IMR-90 (cell line): Measurements from ENCODE around the gene GPR27. TPM values are rescaled to one million over a fixed set of nuclear protein-coding genes. Genes with fewer than 3 reads are reported as not detected.

ENCODE experiments used
- ATAC-seq: fragments of 200-7000 bp; cut with Tn5 transposase; 2 replicates; pipeline ENCODE4 v1.9.1; 2020; ENCODE audit warnings: low read depth, mild to moderate bottlenecking, moderate library complexity
- BruUV-seq: library from RNA; stranded (reverse); fragments of 400-500 nt; replicated peaks from 2 replicates; lab custom pipeline; 2021; lab: Mats Ljungman, UMichigan
- CTCF ChIA-PET: fragments of 300-600 bp; formaldehyde crosslinking; extraction: SDS; loops from one replicate; lab custom pipeline; 2021; ENCODE audit warnings: antibody characterized with exemption; lab: Yijun Ruan, JAX
- POLR2A ChIA-PET: fragments of 300-600 bp; sonication (Branson Sonifier 250); formaldehyde crosslinking; loops from one replicate; lab custom pipeline; 2022; ENCODE audit warnings: antibody characterized with exemption; ENCODE audit not compliant: unreplicated experiment; lab: Charles Lee
- DNase-seq: peaks from one replicate; pipeline ENCODE4 v3.0.0; 2013
- H2AFZ ChIP-seq: replicated peaks from 2 replicates; pipeline ENCODE3; 2013; ENCODE audit warnings: low read length, mild to moderate bottlenecking; ENCODE audit not compliant: poor library complexity
- H2AK5ac ChIP-seq: 2 replicates; pipeline ENCODE4 v1.6.1; 2013; ENCODE audit warnings: low read depth, low read length, inconsistent platforms
- H2AK9ac ChIP-seq: replicated peaks from 2 replicates; pipeline ENCODE3; 2013; ENCODE audit warnings: mild to moderate bottlenecking, low read depth, low read length, moderate library complexity; ENCODE audit not compliant: poor library complexity
- H2BK120ac ChIP-seq: 2 replicates; pipeline ENCODE4 v1.6.1; 2013; ENCODE audit warnings: low read depth, low read length, inconsistent platforms
- H2BK15ac ChIP-seq: 3 replicates; pipeline ENCODE4 v1.6.1; 2013; ENCODE audit warnings: low read depth, low read length, inconsistent platforms
- H2BK20ac ChIP-seq: 2 replicates; pipeline ENCODE4 v1.6.1; 2013; ENCODE audit warnings: low read depth, mild to moderate bottlenecking, inconsistent platforms, low read length, moderate library complexity
- H2BK5ac ChIP-seq: 2 replicates; pipeline ENCODE4 v1.6.1; 2013; ENCODE audit warnings: mild to moderate bottlenecking, low read depth, low read length, inconsistent platforms; ENCODE audit not compliant: poor library complexity, severe bottlenecking
- H3K14ac ChIP-seq: replicated peaks from 2 replicates; pipeline ENCODE4 v1.6.1; 2013; ENCODE audit warnings: low read depth, low read length, inconsistent platforms
- H3K18ac ChIP-seq: 2 replicates; pipeline ENCODE4 v1.6.1; 2013; ENCODE audit warnings: low read depth, low read length, control low read depth
- H3K23ac ChIP-seq: 2 replicates; pipeline ENCODE4 v1.6.1; 2013; ENCODE audit warnings: low read depth, low read length, inconsistent platforms
- H3K27ac ChIP-seq: 2 replicates; pipeline ENCODE4 v1.5.1; 2013; ENCODE audit warnings: mild to moderate bottlenecking, control low read depth, low read length; ENCODE audit not compliant: insufficient read depth
- H3K27me3 ChIP-seq: 2 replicates; pipeline ENCODE4 v1.6.1; 2013; ENCODE audit warnings: low read length; ENCODE audit not compliant: control insufficient read depth, insufficient read depth
- H3K36me3 ChIP-seq: 2 replicates; pipeline ENCODE4 v1.6.1; 2013; ENCODE audit warnings: low read length, mixed read lengths; ENCODE audit not compliant: control insufficient read depth, insufficient read depth
- H3K4ac ChIP-seq: 2 replicates; pipeline ENCODE4 v1.6.1; 2013; ENCODE audit warnings: low read depth, low read length, inconsistent platforms
- H3K4me1 ChIP-seq: 2 replicates; pipeline ENCODE4 v1.6.1; 2013; ENCODE audit warnings: low read length, mixed read lengths; ENCODE audit not compliant: control insufficient read depth, insufficient read depth
- H3K4me2 ChIP-seq: 2 replicates; pipeline ENCODE4 v1.6.1; 2013; ENCODE audit warnings: low read depth, mild to moderate bottlenecking, control low read depth, low read length, moderate library complexity
- H3K4me3 ChIP-seq: 2 replicates; pipeline ENCODE4 v1.5.1; 2013; ENCODE audit warnings: low read depth, mild to moderate bottlenecking, control low read depth, low read length, moderate library complexity; ENCODE audit not compliant: insufficient read depth
- H3K56ac ChIP-seq: 2 replicates; pipeline ENCODE4 v1.6.1; 2013; ENCODE audit warnings: low read length, inconsistent platforms; ENCODE audit not compliant: insufficient read depth; ENCODE audit errors: extremely low read depth
- H3K79me1 ChIP-seq, 2 experiments: 2 replicates each; pipeline ENCODE4 v1.6.1; 2013; ENCODE audit warnings: low read length in 2 of 2, inconsistent platforms in 1 of 2, low read depth in 1 of 2
- H3K9ac ChIP-seq: 2 replicates; pipeline ENCODE4 v1.6.1; 2013; ENCODE audit warnings: low read depth, low read length, control low read depth
- H3K9me1 ChIP-seq: 2 replicates; pipeline ENCODE4 v1.6.1; 2013; ENCODE audit warnings: low read length, inconsistent platforms; ENCODE audit not compliant: insufficient read depth
- H3K9me3 ChIP-seq: 2 replicates; pipeline ENCODE4 v1.6.1; 2013; ENCODE audit warnings: low read length; ENCODE audit not compliant: control insufficient read depth, insufficient read depth
- H4K20me1 ChIP-seq: 2 replicates; pipeline ENCODE4 v1.6.1; 2013; ENCODE audit warnings: low read length, inconsistent platforms; ENCODE audit not compliant: insufficient read depth
- H4K5ac ChIP-seq: 2 replicates; pipeline ENCODE4 v1.6.1; 2013; ENCODE audit warnings: mild to moderate bottlenecking, low read depth, low read length, control low read depth
- H4K8ac ChIP-seq, 2 experiments: 2 replicates each; pipeline ENCODE4 v1.6.1; 2013; ENCODE audit warnings: low read depth in 2 of 2, low read length in 2 of 2, control low read depth in 1 of 2, inconsistent platforms in 1 of 2
- H4K91ac ChIP-seq: 2 replicates; pipeline ENCODE4 v1.6.1; 2013; ENCODE audit warnings: low read depth, low read length, inconsistent platforms; ENCODE audit not compliant: insufficient read depth
- BHLHE40 ChIP-seq: fragments of 150-350 bp; IDR thresholded peaks from 2 replicates; pipeline ENCODE4 v1.6.1; 2016; ENCODE audit warnings: mild to moderate bottlenecking, low read depth, low read length
- CEBPB ChIP-seq: IDR thresholded peaks from 2 replicates; pipeline ENCODE4 v1.6.1; 2012; ENCODE audit warnings: low read depth, low read length, improper control_type of control experiment
- CHD1 ChIP-seq: IDR thresholded peaks from 2 replicates; pipeline ENCODE4 v1.6.1; 2012; ENCODE audit warnings: low read depth, low read length, improper control_type of control experiment
- FOS ChIP-seq: fragments of 150-350 bp; IDR thresholded peaks from 2 replicates; pipeline ENCODE4 v1.6.1; 2016; ENCODE audit warnings: low read depth, low read length
- MAFK ChIP-seq: IDR thresholded peaks from 2 replicates; pipeline ENCODE4 v1.6.1; 2012; ENCODE audit warnings: low read depth, low read length, improper control_type of control experiment
- MAZ ChIP-seq: IDR thresholded peaks from 2 replicates; pipeline ENCODE4 v1.6.1; 2012; ENCODE audit warnings: low read depth, mild to moderate bottlenecking, low read length, improper control_type of control experiment, moderate library complexity, borderline replicate concordance
- MXI1 ChIP-seq: IDR thresholded peaks from 2 replicates; pipeline ENCODE4 v1.6.1; 2012; ENCODE audit warnings: low read depth, mild to moderate bottlenecking, low read length, moderate library complexity, borderline replicate concordance
- NFE2L2 ChIP-seq: fragments of 150-350 bp; IDR thresholded peaks from 2 replicates; pipeline ENCODE4 v1.6.1; 2016; ENCODE audit warnings: low read depth, mild to moderate bottlenecking, low read length
- POLR2A ChIP-seq: IDR thresholded peaks from 2 replicates; pipeline ENCODE4 v1.6.1; 2012; ENCODE audit warnings: mild to moderate bottlenecking, low read depth, low read length
- RAD21 ChIP-seq: IDR thresholded peaks from 2 replicates; pipeline ENCODE4 v1.6.1; 2012; ENCODE audit warnings: low read length, improper control_type of control experiment
- RCOR1 ChIP-seq: IDR thresholded peaks from 2 replicates; pipeline ENCODE4 v1.6.1; 2012; ENCODE audit warnings: mild to moderate bottlenecking, low read length, improper control_type of control experiment; ENCODE audit not compliant: insufficient replicate concordance
- RFX5 ChIP-seq: IDR thresholded peaks from 2 replicates; pipeline ENCODE4 v1.8.0; 2012; ENCODE audit warnings: low read depth, mild to moderate bottlenecking, low read length, moderate library complexity
- SMC3 ChIP-seq: fragments of 150-350 bp; IDR thresholded peaks from 2 replicates; pipeline ENCODE4 v1.6.1; 2016; ENCODE audit warnings: low read depth, mild to moderate bottlenecking, antibody characterized with exemption, low read length, moderate library complexity
- USF2 ChIP-seq: fragments of 150-350 bp; IDR thresholded peaks from 2 replicates; pipeline ENCODE4 v1.6.1; 2017; ENCODE audit warnings: mild to moderate bottlenecking, antibody characterized with exemption, low read length, low read depth
- whole genome bisulfite sequencing, 2 experiments: methylation state at CpG; one replicate each; pipeline versions ENCODE4 v1.1.5 to v1.1.7; 2013; ENCODE audit warnings: missing lambda C conversion rate in 2 of 2; ENCODE audit not compliant: insufficient read length in 1 of 2; ENCODE audit errors: extremely low coverage in 2 of 2; 5-methylcytosine and 5-hydroxymethylcytosine counted together
- dilution Hi-C: fragments of 300-500 bp; cut with HindIII; formaldehyde crosslinking; loops from one replicate; pipeline ENCODE4 v1.14.3; 2018; ENCODE audit warnings: low sequenced_read_pairs; ENCODE audit not compliant: unreplicated experiment
- in situ Hi-C: fragments of 300-500 bp; cut with MboI; formaldehyde crosslinking; loops from 3 replicates; pipeline ENCODE4 v1.14.3; 2019; ENCODE audit warnings: low sequenced_read_pairs, inconsistent platforms, mixed read lengths
- intact Hi-C: fragments of 100-400 bp; cut with micrococcal nuclease; formaldehyde crosslinking; loops from 2 replicates; pipeline ENCODE4 v1.10.0; 2022
- polyA plus RNA-seq, 3 experiments: library from polyadenylated mRNA; depleted of rRNA; stranded (reverse); fragments of >200 nt; gene quantifications; 2 replicates each; pipeline ENCODE4 v1.2.3, GENCODE V29; 2012; ENCODE audit warnings: low replicate concordance in 1 of 3
- total RNA-seq: library from RNA; depleted of rRNA; stranded (reverse); fragments of >200 nt; gene quantifications from 2 replicates; pipeline ENCODE4 v1.2.3, GENCODE V29; 2012
- TF ChIP-seq, protein P1 (sequence below): fragments of 150-350 bp; IDR thresholded peaks from 2 replicates; pipeline ENCODE4 v1.6.1; 2016; ENCODE audit warnings: low read depth, mild to moderate bottlenecking, low read length, moderate library complexity, borderline replicate concordance
- TF ChIP-seq, protein P2 (sequence below): conservative IDR thresholded peaks from 2 replicates; pipeline ENCODE4 v1.5.1; 2012; ENCODE audit warnings: mild to moderate bottlenecking, low read depth, low read length, improper control_type of control experiment

Gene GPR27
- total and polyA plus RNA-seq, 2 of the 4 experiments (the other 2 are of a cell fraction), result not detected

DNA sequence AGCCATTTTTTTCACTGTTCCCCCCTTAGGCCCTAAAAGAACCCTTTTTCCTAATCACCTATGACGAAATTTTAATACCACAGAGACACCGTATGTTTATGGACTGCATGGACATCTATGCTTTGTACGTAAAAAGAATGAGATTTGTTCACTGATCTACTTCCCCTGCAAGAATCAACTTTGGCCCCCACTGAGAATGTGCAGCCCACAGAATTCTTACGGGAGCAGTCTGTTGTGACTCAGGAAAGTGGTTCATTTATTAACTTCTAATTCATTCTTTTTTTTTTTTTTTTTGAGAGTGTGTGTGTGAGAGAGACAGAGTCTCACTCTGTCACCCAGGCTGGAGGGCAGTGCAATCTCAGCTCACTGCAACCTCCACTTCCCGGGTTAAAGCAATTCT is 46.1 kb upstream of the GPR27 start:
- ATAC-seq, result no peak
- H3K23ac ChIP-seq, result no peak overlapping the region
- in situ Hi-C loops (no loop called here), dilution Hi-C loops (no loop called here), intact Hi-C loops (no loop called here)
- peak; percentile 62 for DNase-seq
- no peak overlapping the region for H4K8ac ChIP-seq
- H3K9me3 ChIP-seq, result no peaks in the 10 kb centered on the region
- no peak overlapping the region for H3K4me2 ChIP-seq
- no TSS peak for BruUV-seq
- H4K91ac ChIP-seq, result no peak overlapping the region
- no peak overlapping the region for H4K5ac ChIP-seq
- no peaks in the 10 kb centered on the region for H3K9me1 ChIP-seq
- no peaks in the 10 kb centered on the region for H4K20me1 ChIP-seq
- H3K36me3 ChIP-seq, result no peaks in the 10 kb centered on the region
- H2BK5ac ChIP-seq, result no peak overlapping the region
- no peak overlapping the region for H2BK15ac ChIP-seq
- H3K4ac ChIP-seq, result no peak overlapping the region
- TF ChIP-seq POLR2A (no peak), CEBPB (no peak), MXI1 (no peak), MAFK (no peak), MAZ (no peak), RAD21 (no peak), BHLHE40 (no peak), SMC3 (no peak), USF2 (no peak), RCOR1 (no peak), CHD1 (no peak), NFE2L2 (no peak), RFX5 (no peak), FOS (no peak)
- TF ChIP-seq, protein P1, sequence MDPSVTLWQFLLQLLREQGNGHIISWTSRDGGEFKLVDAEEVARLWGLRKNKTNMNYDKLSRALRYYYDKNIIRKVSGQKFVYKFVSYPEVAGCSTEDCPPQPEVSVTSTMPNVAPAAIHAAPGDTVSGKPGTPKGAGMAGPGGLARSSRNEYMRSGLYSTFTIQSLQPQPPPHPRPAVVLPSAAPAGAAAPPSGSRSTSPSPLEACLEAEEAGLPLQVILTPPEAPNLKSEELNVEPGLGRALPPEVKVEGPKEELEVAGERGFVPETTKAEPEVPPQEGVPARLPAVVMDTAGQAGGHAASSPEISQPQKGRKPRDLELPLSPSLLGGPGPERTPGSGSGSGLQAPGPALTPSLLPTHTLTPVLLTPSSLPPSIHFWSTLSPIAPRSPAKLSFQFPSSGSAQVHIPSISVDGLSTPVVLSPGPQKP, result no peak
- TF ChIP-seq, protein P2, sequence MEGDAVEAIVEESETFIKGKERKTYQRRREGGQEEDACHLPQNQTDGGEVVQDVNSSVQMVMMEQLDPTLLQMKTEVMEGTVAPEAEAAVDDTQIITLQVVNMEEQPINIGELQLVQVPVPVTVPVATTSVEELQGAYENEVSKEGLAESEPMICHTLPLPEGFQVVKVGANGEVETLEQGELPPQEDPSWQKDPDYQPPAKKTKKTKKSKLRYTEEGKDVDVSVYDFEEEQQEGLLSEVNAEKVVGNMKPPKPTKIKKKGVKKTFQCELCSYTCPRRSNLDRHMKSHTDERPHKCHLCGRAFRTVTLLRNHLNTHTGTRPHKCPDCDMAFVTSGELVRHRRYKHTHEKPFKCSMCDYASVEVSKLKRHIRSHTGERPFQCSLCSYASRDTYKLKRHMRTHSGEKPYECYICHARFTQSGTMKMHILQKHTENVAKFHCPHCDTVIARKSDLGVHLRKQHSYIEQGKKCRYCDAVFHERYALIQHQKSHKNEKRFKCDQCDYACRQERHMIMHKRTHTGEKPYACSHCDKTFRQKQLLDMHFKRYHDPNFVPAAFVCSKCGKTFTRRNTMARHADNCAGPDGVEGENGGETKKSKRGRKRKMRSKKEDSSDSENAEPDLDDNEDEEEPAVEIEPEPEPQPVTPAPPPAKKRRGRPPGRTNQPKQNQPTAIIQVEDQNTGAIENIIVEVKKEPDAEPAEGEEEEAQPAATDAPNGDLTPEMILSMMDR, result no peak
- no peak overlapping the region for H3K4me3 ChIP-seq
- H3K79me1 ChIP-seq, result no peaks in the 10 kb centered on the region
- WGBS, 2 experiments, result no CpG with 5 or more reads among the region's 5 CpGs
- no peak overlapping the region for H3K27ac ChIP-seq
- no peak overlapping the region for H3K9ac ChIP-seq
- H3K14ac ChIP-seq, result no peak overlapping the region
- H3K56ac ChIP-seq, result no peak overlapping the region
- H2AFZ ChIP-seq, result no peak overlapping the region
- H3K27me3 ChIP-seq, result peaks cover 9% of the 10 kb centered on the region
- no peak overlapping the region for H2BK20ac ChIP-seq
- POLR2A ChIA-PET, result no interaction called here
- H2AK9ac ChIP-seq, result no peak overlapping the region
- no peak overlapping the region for H2AK5ac ChIP-seq
- CTCF ChIA-PET, result no interaction called here
- H2BK120ac ChIP-seq, result no peak overlapping the region
- H3K18ac ChIP-seq, result no peak overlapping the region
- H3K4me1 ChIP-seq, result no peaks in the 10 kb centered on the region; the same call in 1 of the 2 replicates
